Measurements from ENCODE around the gene CARD11.

CARD11 gene

DNA sequence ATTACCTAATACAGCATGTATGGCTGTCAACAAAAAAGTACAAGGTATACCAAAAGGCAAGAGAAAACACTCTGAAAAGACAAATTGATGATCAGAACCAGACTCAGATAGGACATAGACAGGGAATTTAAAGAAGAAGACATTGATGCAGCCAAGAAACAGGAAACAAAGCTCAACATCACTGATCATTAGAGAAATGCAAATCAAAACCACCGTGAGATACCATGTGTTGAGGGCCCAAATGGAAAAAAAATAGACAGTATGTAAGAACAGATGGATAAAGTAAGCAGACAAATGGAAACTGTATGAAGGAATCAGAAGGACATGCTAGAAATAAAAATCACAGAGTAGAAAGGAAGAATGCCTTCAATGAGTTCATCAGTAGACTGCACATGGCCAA, 23.3 kb downstream of the CARD11 start:
- DNase-seq (ENCODE audit: low read depth): no peak

- no peak for DNase-seq (ENCODE audit: low read depth)
Measured at GRCh38 chr7:3019801-3020200, 23.9 kb downstream of the CARD11 start.

DNA sequence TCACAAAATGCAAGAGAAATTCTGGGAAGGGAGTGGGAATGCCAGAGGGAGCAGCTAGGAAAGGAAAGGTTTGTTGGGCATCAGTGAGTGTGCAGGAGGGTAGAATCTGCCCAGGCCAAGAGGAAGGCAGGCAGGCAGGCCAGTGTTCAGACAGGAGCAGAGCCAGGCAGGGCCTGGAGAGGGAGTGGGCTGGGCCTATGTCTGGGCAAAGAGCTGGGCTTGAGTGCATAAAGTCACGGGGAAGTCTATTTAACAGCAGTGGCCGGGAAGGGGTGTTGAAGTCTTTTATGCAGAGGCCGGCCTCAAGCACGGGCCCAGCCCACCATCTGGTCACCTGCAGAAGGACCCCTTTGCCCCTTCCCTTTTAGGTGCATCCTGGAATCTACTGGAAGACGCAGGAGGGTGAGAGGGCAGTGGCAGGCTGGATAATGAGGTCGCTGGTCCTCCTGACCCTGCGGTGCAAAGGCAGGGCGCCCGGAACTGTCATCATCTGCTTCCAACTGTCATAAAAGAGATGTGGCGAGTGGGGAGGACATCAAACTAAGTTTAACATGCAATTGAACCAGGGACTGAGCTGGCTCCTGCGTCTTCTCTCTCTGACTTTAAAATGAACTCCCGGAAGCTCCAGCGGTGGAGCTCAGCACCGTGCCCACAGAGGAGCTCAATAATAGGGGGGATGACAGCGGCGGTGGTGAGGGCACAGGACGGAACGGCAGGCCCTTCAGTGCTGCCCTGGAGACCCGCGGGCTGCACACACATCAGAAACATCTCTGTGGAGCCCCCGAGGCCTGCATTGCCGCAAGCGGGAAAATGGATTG, 29.5 kb downstream of the CARD11 start:
- no peak for DNase-seq (ENCODE audit: low read depth)

DNA sequence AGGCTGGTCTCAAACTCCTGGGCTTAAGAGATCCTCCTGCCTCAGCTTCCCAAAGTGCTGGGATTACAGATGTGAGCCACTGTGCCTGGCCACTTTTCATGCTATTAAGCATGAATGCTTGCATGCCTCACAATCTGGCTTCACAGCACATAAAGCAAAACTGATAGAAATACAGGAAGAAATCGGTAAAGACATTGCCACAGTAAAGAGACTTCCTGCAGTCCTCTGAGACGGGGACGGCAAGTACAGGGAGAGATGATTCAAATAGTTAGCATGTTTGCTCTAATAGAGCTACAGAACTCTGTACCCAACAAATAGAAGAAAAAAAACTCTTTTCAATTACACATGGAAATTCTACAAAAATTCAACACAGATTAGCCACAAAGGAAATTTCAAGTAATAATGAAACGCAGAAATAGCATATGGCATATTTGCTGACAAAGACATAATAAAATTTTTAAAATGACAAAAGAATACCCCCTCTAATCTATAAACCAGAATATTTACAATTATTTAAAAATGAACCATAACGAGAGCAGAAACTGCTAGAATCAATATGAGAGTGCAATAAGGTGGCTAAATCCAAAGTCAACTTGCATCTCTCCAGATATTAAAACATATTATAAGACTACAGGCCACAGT, 32.3 kb downstream of the CARD11 start:
- no peak for DNase-seq (ENCODE audit: low read depth)

DNA sequence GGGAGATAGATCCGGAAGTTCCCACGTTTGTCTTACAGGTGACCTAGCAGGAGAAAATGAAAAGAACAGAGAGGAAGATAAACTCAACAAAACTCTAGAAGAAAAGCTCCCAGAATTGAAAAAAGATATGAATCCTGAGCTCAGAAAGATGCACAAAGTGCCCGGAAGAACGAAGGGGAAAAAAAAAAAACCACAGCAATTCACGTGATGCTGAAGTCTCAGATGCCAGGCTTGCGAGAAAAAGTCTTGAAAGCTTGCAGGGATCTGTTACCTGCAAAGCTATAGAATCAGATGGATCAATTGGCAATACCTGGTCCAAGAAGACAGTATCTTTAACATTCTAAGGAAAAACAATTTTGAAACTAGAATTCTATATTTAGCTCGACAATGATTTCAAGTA, 33.5 kb downstream of the CARD11 start:
- DNase-seq (ENCODE audit: low read depth): no peak

GRCh38 chr7:3009086-3009485, 34.6 kb downstream of the CARD11 start:
- DNase-seq (ENCODE audit: low read depth): no peak

- DNase-seq (ENCODE audit: low read depth): no peak
Measured at GRCh38 chr7:3008386-3008785, 35.3 kb downstream of the CARD11 start.

DNA sequence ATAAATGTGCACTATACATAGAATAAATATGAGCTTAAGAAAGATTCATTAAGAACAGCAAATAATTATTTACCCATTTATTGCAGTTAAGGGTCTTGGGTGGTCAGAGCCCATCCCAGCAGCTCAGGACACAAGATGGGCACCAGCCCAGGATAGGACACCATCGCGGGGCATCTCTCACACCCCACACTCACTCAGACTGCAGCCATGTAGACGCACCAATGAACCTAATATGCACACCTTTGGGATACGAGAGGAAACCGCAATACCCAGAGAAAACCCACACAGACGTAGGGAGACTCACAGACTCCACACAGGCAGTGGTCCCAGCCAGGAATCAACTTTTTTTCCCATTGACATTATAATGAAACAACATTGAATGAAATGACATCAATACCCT, 36.0 kb downstream of the CARD11 start:
- no peak for DNase-seq (ENCODE audit: low read depth)

GRCh38 chr7:3005257-3005656, 38.4 kb downstream of the CARD11 start:
- DNase-seq (ENCODE audit: low read depth): peak; percentile 12

- DNase-seq (ENCODE audit: low read depth): no peak
Measured at GRCh38 chr7:3003936-3004335, 39.7 kb downstream of the CARD11 start.

DNA sequence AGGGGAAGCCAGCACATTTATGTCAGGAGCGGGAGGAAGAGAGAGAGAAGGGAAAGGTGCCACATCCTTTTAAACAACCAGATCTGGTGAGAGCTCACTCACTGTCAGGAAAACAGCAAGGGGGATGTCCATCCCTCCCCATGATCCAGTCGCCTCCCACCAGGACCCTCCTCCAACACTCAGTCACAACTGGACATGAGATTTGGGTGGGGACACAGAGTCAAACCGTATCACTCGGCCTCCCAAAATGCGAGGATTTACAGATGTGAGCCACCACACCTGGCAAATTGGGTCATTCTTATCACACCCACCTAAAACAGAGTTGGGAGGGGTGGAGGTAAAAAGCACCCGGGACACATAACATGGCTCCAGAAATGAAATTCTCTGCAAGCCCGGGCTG, 41.0 kb downstream of the CARD11 start:
- DNase-seq (ENCODE audit: low read depth): no peak

- DNase-seq (ENCODE audit: low read depth): no peak
Measured at GRCh38 chr7:3000566-3000965, 43.1 kb downstream of the CARD11 start.

- DNase-seq (ENCODE audit: low read depth): no peak
Measured at GRCh38 chr7:2999078-2999500, 44.6 kb downstream of the CARD11 start.

- DNase-seq (ENCODE audit: low read depth): no peak
Measured at GRCh38 chr7:2997014-2997413, 46.7 kb downstream of the CARD11 start.

DNA sequence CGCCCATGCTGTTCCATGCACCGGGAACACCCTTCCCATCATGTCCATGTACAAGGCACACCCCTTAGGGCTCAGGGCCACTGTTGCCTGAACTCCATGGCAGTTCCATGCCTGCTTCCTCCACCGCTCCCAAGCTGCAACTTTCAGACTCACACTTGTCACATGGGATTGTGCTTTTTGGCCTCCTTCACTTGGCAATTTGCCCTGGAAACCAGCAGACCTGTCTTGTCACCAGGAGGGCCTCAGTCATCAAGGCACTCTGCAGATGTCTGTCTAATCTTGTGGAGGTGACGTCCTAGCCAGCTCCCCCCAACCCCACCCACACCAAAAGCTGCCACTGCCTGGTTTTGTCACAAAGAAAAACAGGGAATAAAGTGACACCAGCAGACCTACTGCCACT, 47.5 kb downstream of the CARD11 start:
- DNase-seq (ENCODE audit: low read depth): no peak

- no peak for DNase-seq (ENCODE audit: low read depth)
Measured at GRCh38 chr7:2993868-2994267, 49.8 kb downstream of the CARD11 start.

GRCh38 chr7:2993396-2993795, 50.3 kb downstream of the CARD11 start:
- no peak for DNase-seq (ENCODE audit: low read depth)

DNA sequence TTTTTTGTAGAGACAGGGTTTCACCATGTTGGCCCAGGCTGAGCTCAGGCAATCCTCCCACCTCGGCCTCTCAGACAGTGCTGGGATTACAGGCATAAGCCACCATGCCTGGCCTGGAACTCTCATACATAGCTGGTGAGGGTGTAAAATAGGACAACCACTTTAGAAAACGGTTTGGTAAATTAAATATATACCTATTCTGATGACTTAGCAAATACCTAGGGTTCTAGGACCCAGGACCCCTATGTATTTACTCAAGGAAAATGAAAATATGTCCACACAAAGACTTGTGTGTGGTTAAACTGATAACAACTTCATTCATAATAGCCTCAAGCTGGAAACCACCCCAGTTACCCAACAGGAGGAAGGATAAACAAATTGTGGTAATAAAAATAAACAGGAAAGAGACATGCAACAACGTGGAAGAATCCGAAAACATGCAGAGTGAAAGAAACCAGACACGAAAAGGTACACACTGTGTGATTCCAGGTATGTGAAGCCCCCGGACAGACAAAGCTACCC, 52.7 kb downstream of the CARD11 start:
- DNase-seq (ENCODE audit: low read depth): no peak

GRCh38 chr7:2986561-2986960, 57.1 kb downstream of the CARD11 start:
- no peak for DNase-seq (ENCODE audit: low read depth)

- DNase-seq (ENCODE audit: low read depth): no peak
Measured at GRCh38 chr7:2985866-2986265, 57.8 kb downstream of the CARD11 start.

DNA sequence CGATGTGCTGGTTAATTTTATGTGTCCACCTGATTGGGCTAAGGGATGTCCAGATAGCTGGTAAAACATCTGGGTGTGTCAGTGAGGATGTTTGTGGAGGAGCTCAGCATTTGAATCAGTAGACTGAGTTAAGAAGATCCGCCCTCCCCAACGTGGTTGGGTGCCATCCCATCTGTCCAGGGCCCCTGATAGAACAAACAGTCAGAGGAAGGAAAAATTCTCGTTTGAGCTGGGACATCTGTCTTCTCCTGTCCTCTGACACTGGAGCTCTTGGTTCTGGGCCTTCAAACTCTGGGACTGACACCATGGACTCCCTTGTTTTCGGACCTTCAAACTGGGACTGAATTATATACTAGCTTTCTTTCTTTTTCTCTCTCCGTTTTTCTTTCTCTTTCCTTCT, 59.6 kb downstream of the CARD11 start:
- no peak for DNase-seq (ENCODE audit: low read depth)

- DNase-seq (ENCODE audit: low read depth): no peak
Measured at GRCh38 chr7:2983586-2983985, 60.1 kb downstream of the CARD11 start.

DNA sequence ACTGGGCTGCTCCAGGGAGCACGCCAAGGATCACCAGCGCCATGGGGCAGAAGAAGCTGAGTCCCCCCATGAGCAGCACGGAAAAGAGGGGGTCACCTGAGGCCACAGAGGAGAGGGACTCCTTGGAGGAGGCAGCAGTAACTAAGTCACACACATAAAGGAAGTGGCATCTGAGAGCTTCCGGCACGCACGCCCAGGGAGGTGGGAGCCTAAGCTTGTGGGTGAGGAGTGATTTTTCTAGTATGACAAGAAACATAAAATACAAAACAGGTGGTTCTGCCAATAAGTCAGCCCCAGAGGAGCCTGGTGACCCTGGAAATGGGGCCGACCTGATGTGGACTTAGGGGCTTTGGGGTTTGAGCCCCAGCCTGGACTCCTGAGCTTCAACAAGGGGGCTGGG, 60.8 kb downstream of the CARD11 start:
- no peak for DNase-seq (ENCODE audit: low read depth)

GRCh38 chr7:2982401-2982800, 61.3 kb downstream of the CARD11 start:
- no peak for DNase-seq (ENCODE audit: low read depth)
